ENCODE data around the gene BTF3L4.
"Not testable (repeated sequence)": the region's sequence is repeated elsewhere in the genome, so short reads cannot be mapped to it uniquely, and the experiment has no call there.

- TF ChIP-seq CTCF (IDR thresholded peaks at IDR 0.05); RAD21 (conservative IDR thresholded peaks at IDR 0.05 in 1 of 2, IDR thresholded peaks at IDR 0.05 in 1 of 2); REST (IDR thresholded peaks at IDR 0.05); CEBPB (IDR thresholded peaks at IDR 0.05); MAX (IDR thresholded peaks at IDR 0.05); POLR2AphosphoS2 (conservative IDR thresholded peaks at IDR 0.05; ENCODE audit: low read length); KDM1A (IDR thresholded peaks at IDR 0.05; ENCODE audit: low read depth); EHF (CRISPR knock-in tag; IDR thresholded peaks at IDR 0.05); BHLHE40 (IDR thresholded peaks at IDR 0.05; ENCODE audit: low read depth, low read length); POLR2A (IDR thresholded peaks at IDR 0.05; ENCODE audit: low read length): not testable (repeated sequence)
These were observed 27.3 kb upstream of the BTF3L4 start for GRCh38 chr1:52028839-52029238.
